Right renal pelvis (tissue), 4 donors: ENCODE results near the gene TJP3. TPM values are rescaled to one million over a fixed set of nuclear protein-coding genes. Genes with fewer than 3 reads are reported as not detected.

ENCODE experiments used
- DNase-seq, 4 donors: peaks; one replicate each; pipeline ENCODE4 v3.0.0-alpha.2; 2013; ENCODE audit warnings: low read depth in 4 of 4, low spot score in 3 of 4, missing footprints in 1 of 4
- polyA plus RNA-seq, 4 donors: library from polyadenylated mRNA; unstranded; fragments of 120-200 nt; gene quantifications; one replicate each; pipeline ENCODE4 v1.2.1, GENCODE V29; 2013; ENCODE audit not compliant: insufficient read length in 4 of 4

The TJP3 gene
- polyA plus RNA-seq, 4 donors = 7.7 to 11.3 (median 9.6) TPM

DNA sequence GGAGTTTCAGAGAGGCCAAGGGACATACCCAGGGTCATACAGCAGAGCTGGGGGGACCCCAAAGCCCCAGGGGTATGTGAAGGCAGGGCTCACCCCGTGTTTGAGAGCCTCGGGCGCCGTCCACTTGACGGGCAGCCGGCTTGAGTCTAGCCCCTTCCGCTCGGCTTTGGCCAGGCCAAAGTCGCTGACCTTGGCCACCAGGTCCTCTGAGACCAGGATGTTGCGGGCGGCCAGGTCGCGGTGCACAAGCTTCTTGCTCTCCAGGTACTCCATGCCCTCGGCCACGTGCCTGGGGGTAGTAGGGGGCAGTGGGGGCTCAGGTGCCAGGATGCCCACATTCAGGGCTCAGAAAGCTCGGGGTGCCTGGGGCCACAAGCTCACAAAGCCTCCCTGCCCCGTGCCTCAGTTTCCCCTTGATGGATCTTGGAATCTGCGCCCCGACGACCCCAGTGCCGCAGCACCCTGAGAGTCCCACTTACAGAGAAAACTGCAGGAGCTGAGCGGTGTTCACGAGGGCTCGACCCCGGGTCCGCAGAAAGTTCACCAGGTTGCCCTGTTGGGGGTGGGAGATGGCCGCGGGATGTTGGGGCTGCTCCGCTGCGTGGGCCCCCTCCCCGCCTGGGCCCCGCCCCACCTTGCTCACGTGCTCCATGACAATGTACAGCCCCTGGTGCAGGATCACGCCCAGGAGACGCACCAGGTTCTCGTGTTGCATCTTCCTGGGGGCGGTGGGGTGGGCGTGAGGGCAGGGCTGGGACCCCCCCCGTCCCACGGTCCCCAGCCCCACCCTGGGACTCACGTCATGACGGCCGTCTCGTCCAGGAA is 70.9 kb downstream of the TJP3 start:
- DNase-seq = no peak

DNA sequence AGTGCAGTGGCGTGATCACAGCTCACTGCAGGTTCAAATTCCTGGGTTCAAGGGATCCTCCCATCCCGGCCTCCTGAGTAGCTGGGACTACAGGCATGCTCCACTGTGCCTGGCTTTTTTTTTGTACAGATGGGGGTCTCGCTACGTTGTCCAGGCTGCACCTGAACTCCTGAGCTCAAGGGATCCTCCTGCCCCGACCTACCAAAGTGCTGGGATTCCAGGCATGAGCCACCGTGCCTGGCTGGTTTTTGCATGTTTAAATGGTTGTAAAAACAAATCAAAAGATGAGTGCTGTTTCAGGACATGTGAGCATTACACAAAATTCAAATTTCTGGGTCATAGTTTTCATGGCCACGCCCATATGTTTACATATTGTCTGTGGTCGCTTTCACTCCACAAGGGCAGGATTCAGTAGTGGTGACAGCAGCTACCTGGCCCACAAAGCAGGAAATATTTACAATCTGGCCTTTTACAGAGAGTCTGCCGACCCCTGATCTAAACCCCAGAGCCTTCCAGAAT is 72.7 kb downstream of the TJP3 start:
- no peak for DNase-seq

DNA sequence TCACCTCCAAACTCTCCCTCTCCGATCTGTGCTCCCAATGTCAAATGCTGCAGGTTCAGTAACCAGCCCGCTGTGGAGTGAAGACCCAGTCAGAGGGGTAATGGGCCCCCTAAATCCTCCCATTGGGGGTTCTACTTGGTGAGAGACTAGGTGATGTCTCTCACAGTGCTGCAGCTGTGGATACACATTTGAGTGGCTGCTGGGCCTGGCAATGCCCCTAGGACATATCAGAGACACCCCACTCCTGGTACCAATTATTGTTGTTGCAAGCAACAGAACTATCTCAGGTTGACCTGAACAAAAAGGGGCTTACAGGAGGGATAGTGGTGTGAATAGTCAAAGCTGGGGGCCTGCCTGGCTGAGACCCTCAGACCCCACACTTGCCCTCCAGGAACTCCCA is 73.4 kb downstream of the TJP3 start:
- no peak for DNase-seq

DNA sequence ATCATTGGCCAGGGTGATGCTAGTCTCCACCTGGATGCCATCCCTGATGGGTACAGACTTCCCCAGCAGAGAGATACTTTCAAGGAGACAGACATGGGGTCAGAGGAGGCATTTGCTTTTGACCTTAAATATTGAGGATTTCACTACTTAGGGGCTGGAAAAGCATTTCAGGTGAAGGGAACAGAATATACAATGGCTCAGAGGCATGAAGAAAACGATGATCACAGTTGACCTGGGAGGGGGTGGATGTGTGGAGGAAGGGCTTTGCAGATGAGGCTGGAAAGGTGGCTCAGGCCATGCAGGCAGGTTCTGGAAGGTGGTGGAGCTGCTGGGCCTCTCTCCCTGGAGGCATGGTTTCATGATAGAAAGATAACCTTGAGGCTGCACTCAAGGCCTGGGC is 74.1 kb downstream of the TJP3 start:
- DNase-seq = no peak

DNA sequence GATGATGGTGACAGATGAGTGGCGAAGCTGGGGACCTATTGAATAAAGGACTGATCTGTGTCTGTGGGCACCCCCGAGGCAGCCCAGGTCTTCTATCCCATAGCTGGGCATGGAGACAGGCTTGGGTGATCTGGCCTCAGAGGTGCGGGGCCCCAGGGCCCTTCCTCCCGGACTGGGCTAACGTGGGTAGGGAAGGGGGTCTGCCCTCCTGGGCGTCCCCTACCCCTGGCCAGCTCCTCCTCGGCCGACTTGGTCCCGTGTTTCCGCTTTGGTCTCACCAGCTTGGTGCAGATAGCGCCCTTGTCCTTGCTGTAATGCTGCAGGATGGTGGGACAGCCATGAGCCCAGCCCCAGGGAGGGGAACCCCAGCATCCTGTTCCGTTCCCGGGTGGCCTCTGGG is 74.7 kb downstream of the TJP3 start:
- DNase-seq = no peak

DNA sequence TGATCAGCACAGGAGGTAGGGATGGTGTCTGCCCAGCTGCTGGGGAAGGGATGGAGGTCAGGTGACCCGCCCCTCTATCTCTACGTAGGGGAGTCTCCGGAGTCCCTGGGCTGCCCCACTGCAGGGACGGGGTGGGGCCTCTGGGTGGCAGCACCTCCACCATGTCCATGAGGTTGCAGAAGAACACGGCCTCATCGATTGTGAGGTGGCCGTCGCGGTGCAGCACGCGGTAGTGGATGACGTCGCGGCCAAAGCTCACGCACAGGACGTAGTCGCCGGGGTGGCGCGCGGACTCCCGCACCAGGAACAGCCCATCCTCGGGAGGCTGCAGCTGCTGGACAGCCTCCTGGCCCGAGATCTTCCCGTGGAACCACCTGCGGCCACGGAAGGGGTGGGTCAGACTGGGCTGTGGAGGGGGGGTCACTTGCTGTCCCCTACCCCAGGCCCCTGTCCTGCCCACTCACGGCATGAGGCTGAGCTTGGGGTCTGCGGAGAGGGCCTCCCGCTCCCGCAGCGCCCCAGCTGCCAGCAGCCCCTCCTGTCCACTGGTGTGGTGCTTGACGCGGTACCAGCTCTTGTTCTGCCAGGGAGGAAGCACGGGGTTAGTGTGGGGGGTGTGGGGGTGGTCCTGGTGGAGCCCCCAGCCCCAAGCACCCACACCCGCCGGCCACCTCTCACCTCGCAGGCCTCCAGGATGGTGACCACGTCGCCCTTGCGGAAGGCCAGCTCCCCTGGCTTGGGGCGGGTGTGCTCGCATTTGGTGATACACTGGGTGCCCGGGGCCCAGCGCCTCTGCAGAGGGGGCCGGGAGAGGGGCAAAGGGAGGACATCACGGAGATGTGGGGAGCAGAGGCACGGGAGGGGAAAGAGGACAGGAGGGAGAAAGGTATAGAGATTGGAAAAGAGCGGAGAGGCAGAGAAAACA is 75.7 kb downstream of the TJP3 start:
- no peak for DNase-seq

DNA sequence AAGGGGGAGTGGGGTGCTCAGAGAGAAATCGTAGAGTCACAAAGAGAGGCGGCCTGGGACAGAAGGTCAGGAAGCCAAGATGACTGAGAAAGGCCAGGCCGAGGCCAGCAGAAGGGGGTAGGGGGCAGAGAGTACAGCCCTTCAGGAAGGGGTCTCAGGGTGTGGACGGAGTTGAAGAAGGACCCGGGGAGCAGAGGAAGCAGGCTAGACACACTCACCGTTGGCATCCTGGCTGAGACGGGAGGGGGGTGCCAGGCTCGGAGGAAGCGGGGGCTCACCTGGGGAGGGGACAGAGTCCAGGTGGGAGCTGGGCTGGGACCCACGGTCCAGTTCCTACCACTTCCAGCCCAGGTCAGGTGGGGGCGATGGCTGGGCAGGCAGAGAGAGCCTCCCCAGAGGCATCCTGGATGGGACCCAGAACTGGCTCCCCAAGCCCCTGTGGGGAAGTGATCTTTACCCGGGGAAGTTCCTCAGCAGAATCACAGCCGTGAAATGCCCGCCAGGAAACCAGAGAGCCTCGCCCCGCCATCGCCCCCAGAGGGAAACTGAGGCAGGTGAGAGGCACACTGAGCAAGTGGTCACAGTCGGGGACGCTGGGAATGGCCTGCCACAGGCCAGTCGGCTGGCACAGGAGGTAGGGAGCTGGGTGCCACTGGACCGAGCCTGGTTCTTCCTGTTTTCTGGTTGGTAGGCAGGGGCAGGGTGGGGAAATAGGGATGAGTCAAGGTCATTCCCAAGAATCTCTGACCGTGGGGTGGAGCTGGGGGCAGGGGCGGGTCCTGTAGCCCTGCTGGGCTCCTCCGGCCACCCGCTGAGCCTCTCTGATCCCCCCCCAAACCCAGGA is 76.6 kb downstream of the TJP3 start:
- DNase-seq = no peak

DNA sequence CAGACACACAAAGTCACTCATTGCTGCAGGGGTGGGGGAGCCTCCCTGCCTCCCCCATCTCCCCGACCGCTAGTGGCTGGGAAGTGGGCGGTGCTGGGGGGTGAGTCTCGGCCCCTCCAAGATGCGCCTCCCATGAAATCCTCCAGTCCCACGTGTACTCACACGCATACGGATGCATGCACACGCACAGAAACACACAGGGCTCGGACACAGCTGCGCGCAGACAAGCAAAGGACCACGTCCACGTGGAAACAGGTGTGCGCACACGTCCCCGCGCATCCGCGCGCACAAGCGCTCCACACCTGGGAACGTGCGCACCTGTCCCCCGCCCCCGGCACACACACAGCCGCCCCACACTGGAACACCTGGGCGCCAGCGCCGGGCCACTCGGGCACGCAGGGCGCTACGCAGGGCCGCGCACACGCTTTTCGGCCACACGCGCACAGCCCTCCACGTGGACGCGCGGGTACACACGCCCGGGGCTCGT is 77.3 kb downstream of the TJP3 start:
- no peak for DNase-seq

DNA sequence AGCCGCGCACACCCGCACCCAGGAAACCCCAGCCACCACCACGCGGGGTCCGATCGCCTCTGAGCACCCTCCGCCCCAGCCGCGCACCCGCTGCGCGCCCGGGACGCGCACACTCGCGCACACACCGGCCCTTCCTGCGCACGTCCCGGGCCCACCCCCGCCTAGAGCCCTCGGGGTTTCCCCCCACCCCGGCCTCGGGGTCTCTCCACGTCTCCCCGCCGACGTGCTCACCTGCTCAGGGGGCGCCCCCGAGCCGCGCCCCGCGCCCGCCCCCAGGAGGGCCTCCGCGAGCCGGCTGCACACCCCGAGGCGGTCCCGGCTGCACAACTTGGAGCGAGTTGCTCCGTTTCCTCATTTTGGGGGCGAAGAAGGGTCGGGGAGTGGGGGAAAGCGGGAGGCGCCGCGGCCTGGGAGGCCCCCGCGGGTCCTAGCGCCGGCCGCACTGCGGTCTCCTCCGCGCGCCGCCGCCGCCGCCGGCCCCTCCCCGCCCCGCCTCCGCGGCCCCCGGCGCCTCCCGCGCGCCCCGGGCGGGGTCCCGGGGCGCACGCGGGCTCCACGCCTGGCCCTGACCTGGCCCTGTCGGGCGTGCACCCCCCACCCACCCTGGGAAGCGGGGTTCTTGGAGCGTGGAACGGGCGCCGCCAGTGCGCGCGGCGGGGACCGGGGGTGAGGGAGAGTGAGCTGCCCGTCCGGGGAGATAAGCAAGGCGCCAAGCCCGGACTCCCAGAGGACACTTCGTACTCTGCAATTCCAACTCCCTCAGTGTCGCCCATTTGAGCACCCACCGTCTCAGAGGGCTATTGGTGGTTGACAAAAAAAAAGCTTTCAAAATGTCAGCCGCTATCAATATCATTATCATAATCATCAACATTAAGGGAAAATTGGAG is 78.0 kb downstream of the TJP3 start, which contains the start of gene MATK:
Gene MATK (minus strand): TSS at position 444 of the 887 bp plus-strand sequence. CDS start 1,246 bp downstream, outside the sequence.
- DNase-seq = no peak

DNA sequence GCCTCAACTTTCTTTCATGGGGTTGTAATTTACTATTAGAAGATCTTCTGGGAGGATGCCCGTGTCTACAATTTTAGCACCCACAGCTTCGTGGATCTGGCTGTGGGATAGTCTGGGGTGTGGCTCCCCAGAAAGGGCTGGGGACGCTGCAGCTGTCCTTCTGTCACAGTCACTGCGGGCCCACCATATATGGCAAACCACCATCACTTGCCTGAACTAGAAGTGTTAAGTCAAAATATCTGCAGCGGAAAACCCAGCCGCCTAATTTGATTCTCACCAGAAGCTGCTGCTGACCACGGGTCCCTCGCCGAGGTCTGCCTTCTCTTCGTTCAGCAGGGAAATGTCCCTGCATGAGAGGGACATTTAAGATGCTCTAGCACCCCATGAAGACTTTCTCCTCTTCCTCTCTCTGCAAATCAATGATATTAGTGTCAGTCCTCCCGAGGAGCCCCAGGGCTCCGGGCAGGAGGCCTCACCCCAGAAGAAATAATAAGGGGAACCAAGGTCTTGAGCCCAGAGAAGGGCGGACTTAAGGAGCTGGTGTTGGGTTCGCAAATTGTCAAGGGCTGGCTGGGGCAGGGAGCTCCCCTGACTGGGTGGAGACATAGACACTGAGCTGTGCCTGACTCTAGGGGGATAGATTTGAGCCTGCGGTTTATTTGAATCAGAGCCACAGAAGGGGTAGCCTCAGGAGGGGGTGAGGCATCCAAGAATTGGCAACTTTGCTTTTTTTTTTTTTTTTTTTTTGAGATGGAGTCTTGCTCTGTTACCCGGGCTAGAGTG is 81.0 kb downstream of the TJP3 start:
- no peak for DNase-seq

DNA sequence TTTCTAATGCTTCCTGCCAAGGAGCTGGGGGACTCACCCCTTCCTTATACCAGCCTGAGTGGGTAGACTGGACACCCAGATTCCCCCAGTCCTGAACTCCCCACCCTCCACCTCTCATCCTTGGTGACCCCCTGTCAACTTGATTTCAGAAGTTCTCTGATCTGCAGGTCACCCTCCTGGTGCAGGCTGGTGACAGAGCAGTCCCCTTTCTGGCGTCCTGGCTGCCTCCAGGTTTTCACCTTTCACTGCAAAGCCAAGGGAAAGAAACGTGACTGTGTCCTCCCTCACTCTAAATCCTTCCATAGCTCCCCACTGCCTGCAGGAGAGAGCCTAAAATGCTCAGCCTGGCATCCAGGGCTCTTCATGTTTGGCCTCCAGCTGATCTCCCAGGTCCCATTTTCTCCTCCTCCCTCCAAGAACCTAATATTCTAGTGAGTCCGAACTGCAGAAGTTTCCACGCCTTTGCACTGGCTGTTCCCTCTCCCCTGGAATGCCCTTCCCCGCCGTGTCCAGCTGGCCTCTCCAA is 82.1 kb downstream of the TJP3 start:
- no peak for DNase-seq

DNA sequence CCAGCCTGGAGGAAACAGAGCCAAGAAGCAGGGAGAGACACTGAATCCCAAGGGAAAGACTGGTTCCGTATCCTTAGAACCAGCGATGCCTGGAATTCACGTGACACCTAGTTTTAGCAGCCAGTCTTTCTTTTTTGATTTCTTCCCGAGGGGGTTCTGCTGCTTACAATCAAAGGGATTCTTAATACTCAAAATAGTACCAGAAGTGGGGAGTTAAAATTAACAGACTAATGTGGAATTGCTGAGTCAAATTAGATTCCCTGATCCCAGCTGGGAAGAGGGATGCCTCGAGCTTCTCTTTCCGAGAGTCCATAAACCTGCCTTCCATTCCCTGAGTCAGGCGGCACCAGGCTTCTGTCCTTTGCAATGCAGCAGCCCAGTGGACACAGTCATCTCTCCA is 82.8 kb downstream of the TJP3 start:
- DNase-seq = no peak

DNA sequence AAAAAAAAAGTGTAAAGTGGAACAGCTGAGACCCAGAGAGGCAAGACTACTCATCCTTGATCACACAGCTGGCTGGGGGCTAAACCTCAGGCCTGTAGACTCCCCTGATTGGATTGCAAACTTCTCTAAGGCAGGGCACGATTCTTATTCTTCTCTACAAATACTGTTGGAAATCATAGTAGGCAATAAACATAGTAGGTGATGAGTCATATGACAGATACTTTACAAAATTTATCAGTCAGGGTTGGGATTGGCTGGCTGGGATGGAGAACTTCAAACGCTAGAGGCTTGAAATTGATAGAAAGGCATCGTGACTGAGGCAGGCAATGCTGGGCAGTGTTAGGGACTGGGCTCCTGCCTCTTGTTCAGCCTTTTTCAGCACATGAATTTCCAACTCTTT is 83.9 kb downstream of the TJP3 start:
- no peak for DNase-seq

DNA sequence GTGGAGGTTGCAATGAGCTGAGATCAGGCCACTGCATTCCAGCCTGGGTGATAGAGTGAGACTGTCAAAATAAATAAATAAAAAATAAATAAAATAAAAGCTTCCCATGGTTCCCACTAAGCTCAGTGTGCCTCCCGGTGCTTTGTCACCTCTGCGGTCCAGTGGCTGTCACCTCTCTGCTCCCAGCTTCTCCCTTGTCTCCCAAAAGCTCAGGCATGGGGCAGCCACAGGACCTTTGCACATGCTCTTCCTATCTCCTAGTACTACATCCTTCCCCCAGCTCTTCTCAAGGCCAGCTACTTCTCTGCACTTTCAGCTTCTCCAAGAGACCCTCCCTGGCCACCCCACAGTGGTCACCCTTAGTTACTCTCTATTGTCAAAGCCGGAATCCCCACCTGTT is 85.6 kb downstream of the TJP3 start:
- DNase-seq = no peak

DNA sequence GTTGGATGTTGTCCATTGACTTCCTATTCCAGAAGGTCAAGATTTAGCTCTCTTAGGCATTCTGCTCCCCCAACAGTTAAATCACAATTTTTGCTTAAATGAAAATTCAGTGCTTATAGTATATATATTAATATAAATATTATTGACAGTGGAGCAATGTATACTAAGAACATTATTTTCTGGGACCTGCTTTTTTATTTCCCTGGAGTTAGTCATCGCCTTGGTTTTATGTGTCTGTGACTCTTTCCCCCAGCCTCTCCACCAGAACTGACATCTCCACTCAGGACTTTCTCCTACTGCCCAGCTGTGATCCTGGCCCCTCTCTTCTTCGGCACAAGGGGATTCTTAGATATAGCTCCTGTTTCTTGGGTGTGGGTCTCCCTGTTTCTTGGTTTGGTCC is 88.2 kb downstream of the TJP3 start:
- no peak for DNase-seq

DNA sequence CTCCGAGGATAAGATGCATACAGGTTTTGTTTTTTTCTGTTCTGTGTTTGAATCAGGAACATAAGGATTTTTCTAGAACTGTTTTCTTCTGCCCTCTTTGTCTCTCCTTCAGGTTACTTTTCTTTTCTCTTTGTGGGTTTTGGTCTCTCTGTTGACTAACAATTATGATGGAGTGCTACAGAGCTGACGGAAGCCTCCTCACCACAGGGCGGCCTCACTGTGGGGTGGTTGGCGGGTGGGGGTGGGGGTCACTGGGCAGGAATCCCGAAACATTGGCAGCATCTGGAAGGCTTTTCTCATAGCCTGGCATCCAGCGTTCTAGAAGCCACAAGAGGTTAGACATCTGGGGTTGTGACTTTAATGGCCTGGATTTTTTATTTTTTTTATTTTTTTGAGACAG is 90.0 kb downstream of the TJP3 start:
- DNase-seq = no peak
